Measurements from ENCODE around the gene ARNT2. TPM values are rescaled to one million over a fixed set of nuclear protein-coding genes. Genes with fewer than 3 reads are reported as not detected.

ARNT2 gene
- polyA plus RNA-seq, 3 donors = 58.7 to 65.8 (median 61.3) TPM

DNA sequence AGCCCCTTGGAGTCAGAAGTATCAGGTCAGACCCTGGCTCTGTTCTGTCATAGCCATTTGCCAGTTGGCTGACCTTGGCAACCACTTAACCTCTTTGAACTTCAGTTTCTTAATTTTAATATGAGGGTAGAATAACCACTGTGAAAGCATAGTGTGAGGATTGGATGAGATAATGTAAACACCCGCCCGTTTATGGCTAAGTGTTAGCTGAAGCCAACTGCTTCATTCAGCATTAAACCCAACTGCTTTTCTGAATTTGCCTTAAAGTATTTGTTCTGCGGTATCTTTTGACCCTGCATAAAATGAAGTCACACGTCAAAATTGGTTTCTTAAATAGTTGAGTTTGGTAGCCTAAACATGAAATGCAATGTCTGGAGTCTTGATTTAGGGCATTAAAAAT, 169.4 kb downstream of the ARNT2 start:
- DNase-seq = no peak

DNA sequence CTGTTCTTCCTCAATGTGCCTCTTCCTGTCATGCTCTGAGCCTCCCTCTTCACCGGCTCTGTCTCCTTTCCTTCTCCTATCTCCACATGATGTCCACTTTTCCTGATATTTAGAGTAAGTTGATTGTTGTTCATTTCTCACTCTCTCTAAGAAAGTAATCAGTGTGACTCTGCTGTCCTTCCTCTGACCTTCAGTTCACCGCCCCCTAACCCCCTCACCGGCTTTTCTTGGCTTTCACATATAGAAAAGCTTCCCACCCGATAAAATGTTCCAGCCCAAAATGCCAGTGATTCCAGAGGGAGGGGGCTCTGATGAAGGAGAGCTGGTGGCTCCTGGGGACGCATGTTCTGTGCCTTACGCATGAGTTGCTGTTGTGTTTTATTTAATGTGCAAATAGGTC, 170.4 kb downstream of the ARNT2 start:
- no peak for DNase-seq

DNA sequence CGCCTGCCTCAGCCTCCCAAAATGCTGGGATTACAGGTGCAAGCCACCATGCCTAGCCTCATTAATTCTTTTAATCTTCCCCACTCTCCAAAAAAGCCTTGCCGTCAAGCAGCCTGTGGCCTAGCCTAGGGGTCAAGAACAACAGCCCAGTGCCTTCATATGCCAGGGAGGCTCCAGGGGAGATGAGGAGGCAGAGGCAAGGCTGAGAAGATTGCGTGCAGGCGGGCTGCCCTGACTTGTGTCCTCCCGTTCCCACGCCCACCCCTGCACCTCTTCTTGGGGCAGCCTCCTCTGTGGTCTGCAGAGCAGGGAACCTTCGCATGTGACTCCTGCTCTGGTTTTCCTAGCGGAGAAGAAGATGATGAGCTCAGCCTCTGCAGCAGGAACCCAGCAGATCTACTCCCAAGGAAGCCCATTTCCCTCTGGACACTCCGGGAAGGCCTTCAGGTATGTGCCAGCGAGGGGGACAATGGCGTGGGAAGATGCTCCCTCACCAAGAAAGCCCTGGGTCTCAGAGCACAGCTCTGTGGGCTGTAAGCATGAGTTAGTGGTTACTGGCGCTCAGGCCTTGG, 172.4 kb downstream of the ARNT2 start:
- no peak for DNase-seq

GRCh38 chr15:80577552-80578205, 173.5 kb downstream of the ARNT2 start:
- no peak for DNase-seq

- no peak for DNase-seq
Observed at GRCh38 chr15:80578206-80578595, 174.0 kb downstream of the ARNT2 start.

GRCh38 chr15:80578871-80579270, 174.7 kb downstream of the ARNT2 start:
- DNase-seq = no peak

- DNase-seq = no peak
Observed at GRCh38 chr15:80579611-80580010, 175.4 kb downstream of the ARNT2 start.

GRCh38 chr15:80580106-80580505, 175.9 kb downstream of the ARNT2 start:
- DNase-seq = no peak

- no peak for DNase-seq
Observed at GRCh38 chr15:80580536-80581260, 176.5 kb downstream of the ARNT2 start.

DNA sequence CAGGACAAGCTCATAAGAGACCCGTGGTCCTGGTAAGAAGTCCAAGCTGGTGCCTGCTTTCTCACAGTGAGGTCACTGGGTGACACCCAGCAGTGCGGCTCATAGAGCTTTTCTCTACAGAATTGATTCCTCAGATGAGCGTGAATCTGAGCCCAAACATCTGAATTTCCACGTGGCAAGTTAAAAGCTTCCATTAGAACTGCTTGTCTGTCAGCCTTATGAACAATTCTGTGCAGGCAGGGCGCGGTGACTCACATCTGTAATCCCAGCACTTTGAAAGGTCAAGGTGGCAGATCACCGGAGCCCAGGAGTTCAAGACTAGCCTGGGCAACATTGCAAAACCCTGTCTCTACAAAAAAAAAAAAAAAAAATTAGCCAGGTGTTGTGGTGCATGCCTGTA, 177.8 kb downstream of the ARNT2 start:
- DNase-seq = no peak

GRCh38 chr15:80582816-80583423, 178.7 kb downstream of the ARNT2 start:
- no peak for DNase-seq

- DNase-seq = no peak
Observed at GRCh38 chr15:80584561-80584964, 180.4 kb downstream of the ARNT2 start.

- DNase-seq = no peak
Observed at GRCh38 chr15:80584973-80585525, 180.9 kb downstream of the ARNT2 start.

- DNase-seq = no peak
Observed at GRCh38 chr15:80585544-80586018, 181.4 kb downstream of the ARNT2 start.

DNA sequence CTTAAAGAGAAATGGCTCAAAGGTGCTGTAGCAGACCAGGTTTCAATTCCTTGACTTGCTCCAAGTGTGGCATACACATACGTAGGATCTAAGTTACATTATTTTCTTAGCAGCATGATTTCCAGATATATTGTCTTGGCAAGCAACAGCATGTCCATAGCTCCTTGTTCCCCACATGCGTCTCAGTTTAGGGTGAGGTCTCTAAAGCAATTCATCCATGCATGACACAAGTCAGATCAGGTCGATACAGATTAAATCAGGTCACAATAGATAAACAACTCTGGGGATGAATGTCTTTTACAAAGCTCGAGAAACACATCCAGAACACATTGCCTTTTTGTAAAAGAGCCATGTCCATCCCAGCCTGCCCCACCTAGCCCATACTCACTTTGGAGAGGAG, 182.0 kb downstream of the ARNT2 start:
- DNase-seq = no peak

GRCh38 chr15:80587007-80587406, 182.8 kb downstream of the ARNT2 start:
- DNase-seq = no peak

DNA sequence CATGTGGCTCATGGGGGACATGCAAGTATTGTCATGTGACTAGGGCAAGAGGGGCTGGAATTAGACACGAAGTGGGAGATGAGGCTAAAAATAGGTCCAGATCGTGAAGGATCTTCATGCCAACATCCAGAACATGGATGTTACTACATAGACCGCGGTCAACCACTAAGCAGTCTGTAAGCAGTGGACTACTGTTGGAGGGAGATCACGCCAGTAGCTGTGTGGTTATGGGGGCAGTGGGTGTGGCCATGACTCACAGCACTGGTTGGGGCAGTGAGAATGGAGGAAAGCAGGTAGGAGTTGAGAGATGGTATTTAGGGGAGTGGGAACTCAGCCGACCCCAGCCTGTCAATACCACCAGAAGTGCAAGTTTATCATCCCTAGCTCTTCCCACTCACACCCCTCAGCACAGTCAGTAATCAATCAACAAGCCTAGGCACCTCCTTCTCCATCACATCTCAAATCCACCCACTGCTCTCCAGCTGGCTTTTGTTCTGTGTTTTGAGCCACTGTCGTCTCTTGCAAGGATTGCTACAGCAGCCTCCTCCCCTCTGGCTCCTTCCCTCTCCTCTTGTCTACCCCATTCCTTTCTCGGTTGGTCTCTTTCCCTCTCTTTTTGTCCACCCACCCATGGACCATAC, 183.8 kb downstream of the ARNT2 start:
- DNase-seq = no peak

GRCh38 chr15:80588801-80589200, 184.6 kb downstream of the ARNT2 start:
- DNase-seq = no peak

DNA sequence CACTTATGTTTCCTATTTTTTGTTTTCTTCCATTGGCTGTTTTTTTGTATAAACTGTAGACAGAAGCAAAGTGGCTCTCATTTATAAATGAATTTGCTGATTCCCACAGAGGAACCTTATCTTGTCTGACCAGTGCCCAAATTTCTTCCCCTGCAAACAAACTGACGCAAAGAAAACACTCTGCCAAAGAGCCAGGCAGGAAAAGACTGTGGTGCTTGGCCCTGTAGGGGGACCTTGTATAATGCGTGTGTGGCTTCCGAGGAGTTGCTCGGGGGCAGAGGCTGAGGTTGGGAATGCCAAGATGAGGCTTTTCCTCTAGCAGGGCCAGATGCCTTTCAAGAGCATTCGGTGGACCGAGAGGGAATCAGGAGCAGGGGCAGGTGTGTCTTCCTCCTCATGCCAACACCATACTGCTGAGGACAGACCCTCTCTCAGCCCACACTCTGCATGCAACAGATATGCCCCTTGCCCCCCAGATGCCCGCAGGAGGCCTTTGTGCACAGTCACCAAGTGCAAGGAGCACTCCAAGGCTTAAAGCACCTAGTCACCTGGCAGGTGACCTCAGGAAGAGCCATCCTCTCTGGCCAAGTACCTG, 186.7 kb downstream of the ARNT2 start:
- DNase-seq = no peak

- no peak for DNase-seq
Observed at GRCh38 chr15:80591471-80591870, 187.3 kb downstream of the ARNT2 start.
